Choroid plexus epithelial cell (primary cell): ENCODE measurements around the gene SOX4.

Source experiments
- DNase-seq: peaks from one replicate; pipeline ENCODE4 v3.0.0-alpha.2; 2010; ENCODE audit warnings: low read depth
- H3K4me3 ChIP-seq: 2 replicates; pipeline ENCODE4 v1.5.1; 2011; ENCODE audit warnings: low read depth, mild to moderate bottlenecking, control low read depth, low read length, moderate library complexity
- TF ChIP-seq, protein P1 (sequence below): conservative IDR thresholded peaks from 2 replicates; pipeline ENCODE4 v1.5.1; 2011; ENCODE audit warnings: low read depth, mild to moderate bottlenecking, control low read depth, inconsistent platforms, low read length, moderate library complexity

The SOX4 gene

DNA sequence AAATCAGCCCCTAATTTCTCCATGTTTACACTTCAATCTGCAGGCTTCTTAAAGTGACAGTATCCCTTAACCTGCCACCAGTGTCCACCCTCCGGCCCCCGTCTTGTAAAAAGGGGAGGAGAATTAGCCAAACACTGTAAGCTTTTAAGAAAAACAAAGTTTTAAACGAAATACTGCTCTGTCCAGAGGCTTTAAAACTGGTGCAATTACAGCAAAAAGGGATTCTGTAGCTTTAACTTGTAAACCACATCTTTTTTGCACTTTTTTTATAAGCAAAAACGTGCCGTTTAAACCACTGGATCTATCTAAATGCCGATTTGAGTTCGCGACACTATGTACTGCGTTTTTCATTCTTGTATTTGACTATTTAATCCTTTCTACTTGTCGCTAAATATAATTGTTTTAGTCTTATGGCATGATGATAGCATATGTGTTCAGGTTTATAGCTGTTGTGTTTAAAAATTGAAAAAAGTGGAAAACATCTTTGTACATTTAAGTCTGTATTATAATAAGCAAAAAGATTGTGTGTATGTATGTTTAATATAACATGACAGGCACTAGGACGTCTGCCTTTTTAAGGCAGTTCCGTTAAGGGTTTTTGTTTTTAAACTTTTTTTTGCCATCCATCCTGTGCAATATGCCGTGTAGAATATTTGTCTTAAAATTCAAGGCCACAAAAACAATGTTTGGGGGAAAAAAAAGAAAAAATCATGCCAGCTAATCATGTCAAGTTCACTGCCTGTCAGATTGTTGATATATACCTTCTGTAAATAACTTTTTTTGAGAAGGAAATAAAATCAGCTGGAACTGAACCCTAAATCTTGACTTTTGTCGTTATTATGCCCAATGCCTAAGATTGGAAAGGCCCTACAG, 4.5 kb downstream of the SOX4 start:
- DNase-seq, result peak; percentile 52
- peak overlapping the region; percentile 95 for H3K4me3 ChIP-seq
- TF ChIP-seq, protein P1, sequence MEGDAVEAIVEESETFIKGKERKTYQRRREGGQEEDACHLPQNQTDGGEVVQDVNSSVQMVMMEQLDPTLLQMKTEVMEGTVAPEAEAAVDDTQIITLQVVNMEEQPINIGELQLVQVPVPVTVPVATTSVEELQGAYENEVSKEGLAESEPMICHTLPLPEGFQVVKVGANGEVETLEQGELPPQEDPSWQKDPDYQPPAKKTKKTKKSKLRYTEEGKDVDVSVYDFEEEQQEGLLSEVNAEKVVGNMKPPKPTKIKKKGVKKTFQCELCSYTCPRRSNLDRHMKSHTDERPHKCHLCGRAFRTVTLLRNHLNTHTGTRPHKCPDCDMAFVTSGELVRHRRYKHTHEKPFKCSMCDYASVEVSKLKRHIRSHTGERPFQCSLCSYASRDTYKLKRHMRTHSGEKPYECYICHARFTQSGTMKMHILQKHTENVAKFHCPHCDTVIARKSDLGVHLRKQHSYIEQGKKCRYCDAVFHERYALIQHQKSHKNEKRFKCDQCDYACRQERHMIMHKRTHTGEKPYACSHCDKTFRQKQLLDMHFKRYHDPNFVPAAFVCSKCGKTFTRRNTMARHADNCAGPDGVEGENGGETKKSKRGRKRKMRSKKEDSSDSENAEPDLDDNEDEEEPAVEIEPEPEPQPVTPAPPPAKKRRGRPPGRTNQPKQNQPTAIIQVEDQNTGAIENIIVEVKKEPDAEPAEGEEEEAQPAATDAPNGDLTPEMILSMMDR, result no peak

DNA sequence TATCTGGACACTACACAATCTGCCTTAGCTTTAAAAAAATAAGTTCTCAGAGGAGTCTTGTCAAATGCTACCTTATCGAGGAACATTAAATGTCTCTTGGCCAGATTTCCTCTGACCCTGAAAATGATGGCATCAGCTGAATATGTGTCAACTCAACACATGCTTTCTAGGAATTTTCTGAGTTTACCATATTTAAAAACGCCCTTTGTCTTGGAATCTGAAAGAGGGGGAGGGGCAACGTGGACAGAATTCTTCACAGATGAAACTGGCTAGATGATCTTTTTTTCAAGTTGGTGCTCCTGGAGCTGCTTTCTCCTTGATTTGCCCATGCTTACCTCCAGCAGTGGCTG, 5.1 kb downstream of the SOX4 start:
- DNase-seq, result peak; percentile 29
- TF ChIP-seq, protein P1, result no peak
- peak overlapping the region; percentile 95 for H3K4me3 ChIP-seq

DNA sequence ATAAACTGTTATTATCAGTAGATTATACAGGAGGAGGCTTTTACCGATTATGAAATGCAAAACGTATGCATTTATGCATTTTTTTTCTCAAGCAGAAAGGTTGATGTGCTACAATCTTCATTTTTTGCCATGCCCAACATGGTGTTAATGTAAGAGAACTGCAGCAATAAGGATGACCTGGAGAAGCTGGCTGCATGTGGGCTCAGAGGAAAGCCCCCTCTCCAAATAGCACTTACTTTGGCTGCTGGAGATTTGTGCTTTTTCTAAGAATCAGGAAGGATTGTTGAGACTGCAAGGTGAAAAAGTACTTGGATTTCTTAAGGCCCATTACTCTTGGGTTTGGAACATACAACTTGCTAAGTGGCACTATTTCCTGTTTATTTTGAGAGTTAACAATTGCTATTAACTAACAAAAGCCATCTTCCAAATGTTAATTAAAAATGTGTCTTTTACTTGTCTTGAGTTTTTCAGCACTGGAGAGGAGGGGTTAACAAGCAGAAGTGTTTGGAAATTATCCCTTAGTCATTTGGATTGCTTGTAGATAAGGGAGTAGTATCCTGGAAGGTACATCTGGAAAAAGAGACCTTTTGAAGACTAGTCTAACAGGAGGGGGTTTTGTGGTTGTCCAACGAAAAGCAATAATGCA, 5.6 kb downstream of the SOX4 start:
- TF ChIP-seq, protein P1, result no peak
- no peak for DNase-seq
- H3K4me3 ChIP-seq, result no peak overlapping the region

DNA sequence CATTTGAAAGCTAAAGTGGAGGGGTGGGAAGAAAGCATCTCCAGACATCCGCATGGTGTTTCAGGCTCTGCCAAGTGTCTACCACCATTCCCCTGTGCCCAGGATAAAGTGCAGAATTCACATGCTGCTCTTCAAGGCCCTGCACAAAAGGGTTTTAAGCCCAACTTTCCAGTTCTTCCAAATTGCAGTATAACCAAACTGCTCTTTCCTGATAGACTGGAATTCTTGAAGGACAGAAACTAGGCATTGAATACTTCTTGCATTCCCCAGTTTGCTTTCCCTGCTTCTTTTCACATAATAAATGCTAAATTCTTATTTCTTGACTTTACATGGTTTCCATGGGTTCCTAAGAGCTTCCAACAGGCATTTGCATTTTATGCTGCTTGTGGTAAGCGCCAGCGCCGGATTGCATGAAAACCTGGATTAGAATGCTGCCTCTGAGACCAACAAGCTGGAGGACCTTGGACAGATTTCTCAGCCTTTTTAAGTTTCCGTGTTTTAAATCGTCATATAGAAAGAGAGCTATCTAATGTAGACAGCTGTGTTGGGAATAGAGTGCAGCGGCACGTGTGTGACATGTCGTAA, 7.9 kb downstream of the SOX4 start:
- no peak overlapping the region for H3K4me3 ChIP-seq
- TF ChIP-seq, protein P1, result no peak
- no peak for DNase-seq

DNA sequence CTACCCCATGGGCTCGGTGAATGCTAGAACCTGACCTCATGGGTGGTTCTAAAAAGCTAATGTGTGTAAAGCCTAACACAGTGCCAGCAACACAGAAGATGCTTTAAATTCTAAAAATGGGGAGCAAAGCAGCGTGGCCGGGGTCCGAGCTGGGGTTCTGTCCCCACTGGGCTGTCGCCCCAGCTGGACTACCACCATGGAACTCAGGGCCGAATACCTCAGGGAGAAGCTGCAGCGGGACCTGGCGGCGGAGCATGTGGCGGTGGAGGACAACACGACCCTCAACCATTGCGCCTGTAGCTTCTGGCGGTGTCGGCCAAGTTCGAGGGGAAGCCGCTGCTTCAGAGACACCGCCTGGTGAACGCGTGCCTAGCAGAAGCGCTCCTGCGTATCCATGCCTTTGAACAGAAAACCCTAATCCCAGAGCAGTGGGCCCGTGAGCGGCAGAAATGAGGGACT, 8.4 kb downstream of the SOX4 start:
- TF ChIP-seq, protein P1, result no peak
- DNase-seq, result no peak
- H3K4me3 ChIP-seq, result no peak overlapping the region

DNA sequence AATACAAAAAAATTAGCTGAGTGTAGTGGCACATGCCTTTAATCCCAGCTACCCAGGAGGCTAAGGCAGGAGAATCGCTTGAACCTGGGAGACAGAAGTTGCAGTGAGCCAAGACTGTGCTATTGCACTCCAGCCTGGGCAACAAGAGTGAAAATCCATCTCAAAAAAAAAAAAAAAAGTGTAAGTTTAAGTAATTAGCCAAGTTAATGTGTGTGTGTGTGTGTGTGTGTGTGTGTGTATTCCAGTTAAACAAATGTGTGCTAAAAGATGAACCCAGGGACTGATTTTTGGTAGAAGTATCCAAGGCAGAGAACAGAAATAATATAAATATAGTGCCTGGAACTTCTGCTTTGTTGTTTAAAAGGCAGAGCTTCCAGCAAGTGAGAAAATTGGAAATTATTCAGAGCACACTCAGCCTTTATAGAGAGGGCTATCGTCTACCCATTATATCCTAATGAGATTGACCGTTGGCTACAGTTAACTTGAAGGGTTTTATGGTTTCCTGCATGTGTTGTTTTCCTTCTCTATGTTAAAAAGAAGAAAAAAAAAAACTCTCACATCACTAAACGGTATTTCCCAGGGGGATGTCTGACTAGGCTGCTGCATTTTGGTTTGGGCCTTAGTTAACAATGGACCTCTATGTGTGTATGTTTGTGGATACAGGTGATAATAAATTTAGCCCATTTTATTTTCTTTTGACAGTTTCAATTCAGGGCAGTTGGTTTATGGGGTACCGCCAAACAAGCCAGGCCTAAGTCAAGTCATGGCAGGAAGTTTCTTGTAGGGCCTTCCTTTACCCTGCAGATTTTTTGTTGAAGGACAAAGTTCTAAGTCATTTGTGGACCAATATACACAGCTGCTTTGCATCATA, 9.8 kb downstream of the SOX4 start:
- TF ChIP-seq, protein P1, result no peak
- DNase-seq, result no peak
- no peak overlapping the region for H3K4me3 ChIP-seq
